Measurements from ENCODE around the gene TTLL5. TPM values are rescaled to one million over a fixed set of nuclear protein-coding genes. Genes with fewer than 3 reads are reported as not detected.

Gene TTLL5
- total and polyA plus RNA-seq, 2 donors (not counting 1 experiment from before 2014, with no cell fraction given): 16.1 to 23.8 TPM

DNA sequence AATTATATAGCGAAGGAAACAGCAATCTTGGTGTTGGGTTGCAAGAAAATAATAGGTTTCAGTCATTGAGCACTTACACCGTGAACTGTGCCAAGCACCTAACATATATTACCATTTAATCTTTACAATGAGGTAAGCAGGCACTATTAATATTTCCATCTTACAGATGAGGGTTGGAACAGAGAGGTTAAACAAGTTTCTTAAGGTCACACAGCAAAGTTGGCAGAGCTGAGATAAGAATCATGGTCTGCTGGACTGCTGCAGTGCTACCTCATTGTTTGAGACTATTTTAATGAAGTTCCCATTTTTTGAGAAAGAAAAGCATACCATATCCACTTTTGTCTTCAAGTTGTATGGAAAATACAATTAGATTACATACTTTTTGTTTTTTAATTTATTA, 2.1 kb upstream of the TTLL5 start:
- no peak overlapping the region for H3K27ac ChIP-seq (ENCODE audit: insufficient read depth, low read length)
- no peaks in the 10 kb centered on the region for H3K4me1 ChIP-seq (ENCODE audit: control insufficient read depth, extremely low read depth, insufficient read depth, low read length)
- no peaks in the 10 kb centered on the region for H3K9me3 ChIP-seq (ENCODE audit: control insufficient read depth, insufficient read depth, low read depth, low read length)
- no peak for DNase-seq (ENCODE audit: low read depth in 2 of 2)
- no peak overlapping the region for H3K9ac ChIP-seq (ENCODE audit: insufficient read depth, low read length)
- H3K27me3 ChIP-seq (ENCODE audit: control insufficient read depth, insufficient read depth, low read length): no peaks in the 10 kb centered on the region
- no peak overlapping the region for H3K4me3 ChIP-seq (replicated peaks in 1 of 4; ENCODE audit: control extremely low read depth in 1 of 4, insufficient read depth in 1 of 4, low read depth in 3 of 4, low read length in 4 of 4)
- H4K20me1 ChIP-seq (ENCODE audit: control insufficient read depth, extremely low read depth, insufficient read depth, low read length): no peaks in the 10 kb centered on the region
- peaks cover 4% of the 10 kb centered on the region for H3K79me2 ChIP-seq (ENCODE audit: control insufficient read depth, insufficient read depth, low read length)
- peaks cover 2% of the 10 kb centered on the region for H3K36me3 ChIP-seq (ENCODE audit: control insufficient read depth, insufficient read depth, low read length)
- H3K4me2 ChIP-seq (ENCODE audit: extremely low read depth, insufficient read depth, low read length): no peak overlapping the region
- TF ChIP-seq, protein P1, sequence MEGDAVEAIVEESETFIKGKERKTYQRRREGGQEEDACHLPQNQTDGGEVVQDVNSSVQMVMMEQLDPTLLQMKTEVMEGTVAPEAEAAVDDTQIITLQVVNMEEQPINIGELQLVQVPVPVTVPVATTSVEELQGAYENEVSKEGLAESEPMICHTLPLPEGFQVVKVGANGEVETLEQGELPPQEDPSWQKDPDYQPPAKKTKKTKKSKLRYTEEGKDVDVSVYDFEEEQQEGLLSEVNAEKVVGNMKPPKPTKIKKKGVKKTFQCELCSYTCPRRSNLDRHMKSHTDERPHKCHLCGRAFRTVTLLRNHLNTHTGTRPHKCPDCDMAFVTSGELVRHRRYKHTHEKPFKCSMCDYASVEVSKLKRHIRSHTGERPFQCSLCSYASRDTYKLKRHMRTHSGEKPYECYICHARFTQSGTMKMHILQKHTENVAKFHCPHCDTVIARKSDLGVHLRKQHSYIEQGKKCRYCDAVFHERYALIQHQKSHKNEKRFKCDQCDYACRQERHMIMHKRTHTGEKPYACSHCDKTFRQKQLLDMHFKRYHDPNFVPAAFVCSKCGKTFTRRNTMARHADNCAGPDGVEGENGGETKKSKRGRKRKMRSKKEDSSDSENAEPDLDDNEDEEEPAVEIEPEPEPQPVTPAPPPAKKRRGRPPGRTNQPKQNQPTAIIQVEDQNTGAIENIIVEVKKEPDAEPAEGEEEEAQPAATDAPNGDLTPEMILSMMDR (conservative IDR thresholded peaks at IDR 0.05 in 1 of 2, IDR thresholded peaks at IDR 0.05 in 1 of 2; ENCODE audit: low read depth in 1 of 2, low read length in 2 of 2): no peak
- TF ChIP-seq EZH2 (IDR thresholded peaks at IDR 0.05; ENCODE audit: low read length, missing control alignments): no peak
- no peak overlapping the region for H2AFZ ChIP-seq (ENCODE audit: low read length)

DNA sequence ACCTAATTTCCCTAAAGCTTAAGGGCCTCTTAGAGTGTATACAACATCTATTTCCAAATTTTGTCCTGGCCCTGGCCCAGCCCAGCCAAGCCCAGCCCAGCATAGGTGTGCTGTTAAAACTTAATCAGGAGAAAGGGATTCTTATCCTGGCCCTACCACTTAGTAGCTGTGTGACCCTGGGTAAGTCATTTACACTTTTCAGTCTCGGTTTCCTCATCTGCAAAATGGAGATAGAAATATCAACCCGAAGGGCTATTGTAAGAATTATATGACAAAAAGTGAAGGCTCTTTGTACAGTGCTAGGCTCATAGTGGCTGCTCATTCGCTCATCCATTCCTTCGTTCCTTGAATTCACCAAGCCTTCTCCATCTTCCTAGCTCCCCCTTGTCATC, 812 bp upstream of the TTLL5 start:
- Histone ChIP-seq H3K9ac (ENCODE audit: insufficient read depth, low read length) (peak overlapping the region; percentile 91), H3K27me3 (ENCODE audit: control insufficient read depth, insufficient read depth, low read length) (no peaks in the 10 kb centered on the region)
- DNase-seq (ENCODE audit: low read depth in 2 of 2): no peak

DNA sequence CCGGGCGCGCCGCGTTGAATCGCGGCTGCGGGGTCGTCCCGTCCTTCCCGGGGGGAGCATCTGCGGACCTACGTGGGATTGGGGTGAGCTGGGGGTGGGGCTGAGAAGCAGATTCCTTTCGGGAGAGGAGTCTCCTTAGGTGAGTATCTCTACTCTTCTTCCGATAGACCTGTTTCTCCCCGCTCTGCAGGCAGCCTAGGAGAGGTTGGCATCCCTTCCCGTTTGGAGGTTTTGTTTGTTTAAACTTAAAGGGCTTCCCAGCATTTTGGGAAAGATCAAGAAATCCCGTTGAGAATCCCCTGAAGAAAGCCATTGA, 411 bp downstream of the TTLL5 start:
- Histone ChIP-seq H3K36me3 (ENCODE audit: control insufficient read depth, insufficient read depth, low read length) (no peaks in the 10 kb centered on the region), H3K4me3 (replicated peaks in 1 of 4; ENCODE audit: control extremely low read depth in 1 of 4, insufficient read depth in 1 of 4, low read depth in 3 of 4, low read length in 4 of 4) (peak overlapping the region; percentile 72 to 93 (median 79)), H3K9me3 (ENCODE audit: control insufficient read depth, insufficient read depth, low read depth, low read length) (no peaks in the 10 kb centered on the region), H3K79me2 (ENCODE audit: control insufficient read depth, insufficient read depth, low read length) (peaks cover 4% of the 10 kb centered on the region), H4K20me1 (ENCODE audit: control insufficient read depth, extremely low read depth, insufficient read depth, low read length) (no peaks in the 10 kb centered on the region), H3K27me3 (ENCODE audit: control insufficient read depth, insufficient read depth, low read length) (no peaks in the 10 kb centered on the region), H3K9ac (ENCODE audit: insufficient read depth, low read length) (peak overlapping the region; percentile 91), H3K27ac (ENCODE audit: insufficient read depth, low read length) (peak overlapping the region; percentile 89), H3K4me1 (ENCODE audit: control insufficient read depth, extremely low read depth, insufficient read depth, low read length) (no peaks in the 10 kb centered on the region), H3K4me2 (ENCODE audit: extremely low read depth, insufficient read depth, low read length) (peak overlapping the region; percentile 60), H2AFZ (ENCODE audit: low read length) (peak overlapping the region; percentile 88)
- DNase-seq (ENCODE audit: low read depth in 2 of 2): no peak
- TF ChIP-seq EZH2 (IDR thresholded peaks at IDR 0.05; ENCODE audit: low read length, missing control alignments): no peak
- TF ChIP-seq, protein P1 (conservative IDR thresholded peaks at IDR 0.05 in 1 of 2, IDR thresholded peaks at IDR 0.05 in 1 of 2; ENCODE audit: low read depth in 1 of 2, low read length in 2 of 2): no peak

More for the DNA sequence above, 812 bp upstream of the TTLL5 start:
- no peaks in the 10 kb centered on the region for H4K20me1 ChIP-seq (ENCODE audit: control insufficient read depth, extremely low read depth, insufficient read depth, low read length)
- TF ChIP-seq, protein P1 (conservative IDR thresholded peaks at IDR 0.05 in 1 of 2, IDR thresholded peaks at IDR 0.05 in 1 of 2; ENCODE audit: low read depth in 1 of 2, low read length in 2 of 2): no peak
- no peak for TF ChIP-seq EZH2 (IDR thresholded peaks at IDR 0.05; ENCODE audit: low read length, missing control alignments)
- H2AFZ ChIP-seq (ENCODE audit: low read length): peak overlapping the region; percentile 90
- H3K27ac ChIP-seq (ENCODE audit: insufficient read depth, low read length): no peak overlapping the region
- no peaks in the 10 kb centered on the region for H3K4me1 ChIP-seq (ENCODE audit: control insufficient read depth, extremely low read depth, insufficient read depth, low read length)
- peak overlapping the region; percentile 72 to 93 (median 79) for H3K4me3 ChIP-seq (replicated peaks in 1 of 4; ENCODE audit: control extremely low read depth in 1 of 4, insufficient read depth in 1 of 4, low read depth in 3 of 4, low read length in 4 of 4)
- H3K36me3 ChIP-seq (ENCODE audit: control insufficient read depth, insufficient read depth, low read length): peaks cover 2% of the 10 kb centered on the region
- no peaks in the 10 kb centered on the region for H3K9me3 ChIP-seq (ENCODE audit: control insufficient read depth, insufficient read depth, low read depth, low read length)
- H3K4me2 ChIP-seq (ENCODE audit: extremely low read depth, insufficient read depth, low read length): peak overlapping the region; percentile 82
- H3K79me2 ChIP-seq (ENCODE audit: control insufficient read depth, insufficient read depth, low read length): peaks cover 4% of the 10 kb centered on the region
